GM04504 (cell line): Measurements from ENCODE around the gene KDR.
A peak's percentile ranks its signal among the peaks of the same experiment; 100 is the strongest.

Experiments used
- DNase-seq: peaks from one replicate; pipeline ENCODE4 v3.0.0-alpha.2; 2012; ENCODE audit warnings: low read depth

KDR gene

DNA sequence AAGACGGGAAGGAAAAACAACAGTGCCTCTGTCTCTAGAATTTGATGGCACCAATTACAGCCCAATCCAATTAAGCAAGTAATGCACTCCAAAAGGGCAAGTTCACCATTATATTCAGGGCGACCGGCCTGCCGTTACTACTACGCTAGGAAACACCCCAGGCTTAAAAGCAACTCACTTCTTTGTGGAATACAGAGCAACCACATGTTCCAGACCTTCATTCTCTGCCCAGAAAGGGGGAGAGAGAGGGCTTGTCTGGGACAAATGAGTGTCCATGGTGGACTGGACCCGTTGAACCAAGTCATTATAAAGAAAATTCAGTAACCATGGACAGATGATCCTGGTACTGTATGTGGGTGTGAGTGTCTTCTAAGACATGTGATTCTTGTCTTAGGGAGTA lies 1.6 kb downstream of the KDR start:
- no peak for DNase-seq

- no peak for DNase-seq
These were observed 3.2 kb downstream of the KDR start for GRCh38 chr4:55122235-55122634.

GRCh38 chr4:55121246-55121645 lies 4.1 kb downstream of the KDR start:
- DNase-seq, result no peak

GRCh38 chr4:55118397-55118796 lies 7.0 kb downstream of the KDR start:
- no peak for DNase-seq

GRCh38 chr4:55117511-55117910 lies 7.9 kb downstream of the KDR start:
- no peak for DNase-seq

DNA sequence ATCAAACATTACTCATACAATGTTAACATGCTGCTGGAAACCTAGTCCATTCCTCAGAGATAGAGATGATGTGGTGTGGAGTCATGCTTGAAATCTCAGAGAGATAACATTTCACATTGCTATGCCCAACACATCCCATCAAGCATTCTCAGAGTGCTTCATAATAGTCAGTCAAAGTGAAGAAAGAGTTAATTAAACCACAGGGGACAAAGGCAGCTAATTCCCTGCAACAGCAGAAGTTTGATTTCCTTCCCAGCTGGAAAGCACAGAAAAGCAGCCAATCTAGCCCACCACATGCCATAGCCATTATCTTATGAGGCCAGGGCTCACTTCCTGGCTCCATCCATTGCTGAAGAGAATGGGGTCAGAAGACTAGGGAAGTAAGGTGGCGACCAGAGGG lies 8.9 kb downstream of the KDR start:
- no peak for DNase-seq

GRCh38 chr4:55111601-55112000 lies 13.8 kb downstream of the KDR start:
- DNase-seq, result no peak

GRCh38 chr4:55110131-55110530 lies 15.3 kb downstream of the KDR start:
- DNase-seq, result no peak

DNA sequence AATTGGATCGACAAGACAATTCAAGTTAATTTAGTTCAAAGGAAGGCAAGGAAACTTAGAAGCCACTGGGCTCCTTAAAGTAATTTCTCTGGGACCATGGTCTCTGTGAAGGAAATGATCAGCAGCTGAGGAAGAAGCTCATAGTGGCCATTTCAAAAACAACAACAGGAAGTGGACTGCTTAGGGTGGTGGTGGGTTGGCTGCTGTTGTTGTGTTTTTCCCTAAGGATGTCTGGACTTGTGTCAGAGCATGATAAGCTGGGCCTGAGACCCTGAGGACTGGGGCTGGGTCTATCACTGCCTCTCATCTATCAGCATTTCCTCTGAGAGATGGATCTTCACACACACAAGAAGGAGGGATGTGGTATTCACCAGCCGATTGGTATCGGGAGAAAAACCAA lies 18.3 kb downstream of the KDR start:
- no peak for DNase-seq

GRCh38 chr4:55103224-55103623 lies 22.2 kb downstream of the KDR start:
- DNase-seq, result no peak

GRCh38 chr4:55099816-55100215 lies 25.6 kb downstream of the KDR start:
- no peak for DNase-seq

DNA sequence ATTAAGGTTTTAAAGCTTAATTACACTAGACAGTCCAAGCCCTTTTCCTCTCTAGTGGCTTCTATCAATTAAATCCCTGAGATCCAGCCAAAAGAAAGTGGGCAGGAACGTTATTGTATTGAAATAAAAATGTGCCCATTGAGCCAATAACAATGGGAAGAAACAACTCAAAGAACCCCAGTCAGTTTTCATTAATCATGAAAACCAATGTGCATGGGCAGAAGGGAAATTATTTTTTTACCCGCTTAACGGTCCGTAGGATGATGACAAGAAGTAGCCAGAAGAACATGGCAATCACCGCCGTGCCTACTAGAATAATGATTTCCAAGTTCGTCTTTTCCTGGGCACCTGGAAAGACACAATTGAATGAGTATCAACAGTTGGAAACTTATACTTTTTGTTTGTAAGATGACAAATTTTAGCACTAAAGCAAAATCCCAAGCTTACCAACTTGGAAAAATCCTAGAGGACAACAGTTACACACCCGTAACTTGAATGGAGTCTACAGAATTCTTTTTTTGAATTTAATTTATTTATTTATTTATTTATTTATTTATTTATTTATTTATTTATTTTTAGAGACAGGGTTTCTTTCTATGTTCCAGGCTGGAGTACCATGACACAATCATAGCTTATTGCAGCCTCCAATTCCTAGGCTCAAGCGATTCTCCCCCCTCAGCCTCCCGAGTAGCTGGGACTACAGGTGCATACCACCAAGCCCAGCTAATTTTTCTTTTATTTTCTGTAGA lies 26.8 kb downstream of the KDR start:
- DNase-seq, result no peak

GRCh38 chr4:55096619-55097018 lies 28.8 kb downstream of the KDR start:
- no peak for DNase-seq

GRCh38 chr4:55096045-55096444 lies 29.4 kb downstream of the KDR start:
- no peak for DNase-seq

DNA sequence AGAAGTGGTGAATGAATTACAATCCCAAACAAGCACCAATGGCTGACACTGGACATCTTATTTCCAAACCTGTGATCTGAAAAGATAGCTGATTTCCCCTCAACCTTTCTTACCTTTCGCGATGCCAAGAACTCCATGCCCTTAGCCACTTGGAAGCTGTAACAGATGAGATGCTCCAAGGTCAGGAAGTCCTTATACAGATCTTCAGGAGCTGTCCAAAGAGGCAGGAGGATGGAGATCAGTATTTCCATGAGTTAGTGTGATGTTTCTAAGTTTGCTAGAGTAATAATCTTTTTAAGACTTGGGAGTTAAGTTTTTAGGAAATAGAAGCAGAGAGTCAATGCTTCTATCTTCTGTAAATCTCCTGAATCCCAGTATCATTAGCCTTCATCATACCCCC lies 32.9 kb downstream of the KDR start:
- no peak for DNase-seq

DNA sequence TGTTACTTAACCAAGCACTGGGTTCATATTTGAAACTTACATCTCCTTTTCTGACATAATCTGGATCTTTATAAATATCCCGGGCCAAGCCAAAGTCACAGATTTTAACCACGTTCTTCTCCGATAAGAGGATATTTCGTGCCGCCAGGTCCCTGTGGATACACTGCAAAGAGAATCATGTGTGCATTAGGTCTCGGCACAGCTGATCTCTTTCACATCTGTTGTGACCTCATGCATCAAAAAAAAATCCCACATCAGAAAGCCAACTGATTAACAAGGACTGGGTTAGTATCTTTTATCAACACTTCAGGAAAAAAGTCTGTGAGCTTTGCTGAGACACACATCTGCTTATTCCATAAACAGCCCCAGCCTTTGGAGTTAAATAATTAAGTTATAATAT lies 35.5 kb downstream of the KDR start:
- no peak for DNase-seq

DNA sequence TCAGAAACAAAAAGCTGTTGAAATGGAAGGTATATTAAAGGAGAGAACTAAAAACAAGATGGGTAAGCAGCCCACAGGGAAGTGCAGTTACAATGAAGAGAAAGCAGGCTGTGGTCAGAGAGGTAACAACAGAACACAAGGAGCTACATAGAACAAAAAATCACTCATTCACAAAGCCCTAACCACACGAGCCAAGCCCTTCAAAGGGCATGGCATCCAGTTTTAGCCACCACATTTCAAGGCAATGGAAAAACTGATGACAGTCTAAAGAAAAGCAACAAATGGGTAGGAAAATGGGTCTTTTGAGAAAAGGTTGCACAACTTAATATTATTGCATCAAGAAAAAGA lies 37.5 kb downstream of the KDR start:
- DNase-seq, result no peak

GRCh38 chr4:55087009-55087912 lies 38.1 kb downstream of the KDR start:
- DNase-seq, result no peak

DNA sequence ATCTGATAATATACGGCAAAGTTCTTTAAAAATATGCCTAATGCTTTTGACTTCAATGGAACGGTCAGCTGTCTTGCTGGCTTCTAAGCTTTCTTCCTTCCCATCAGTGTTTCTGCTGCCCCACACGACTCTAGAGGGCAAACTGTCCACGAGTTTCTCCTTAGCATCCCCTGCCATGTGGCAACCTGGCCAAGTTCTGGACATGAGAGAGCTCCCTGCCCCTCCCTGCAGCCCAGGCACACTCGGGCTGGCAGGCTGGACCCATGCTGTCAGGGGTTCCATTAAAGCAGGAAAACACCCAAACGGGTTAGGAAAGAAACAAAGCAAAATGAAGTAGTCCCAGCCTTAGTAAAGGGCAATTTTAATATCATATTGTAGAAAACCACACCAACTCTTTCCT lies 38.8 kb downstream of the KDR start:
- DNase-seq, result no peak

DNA sequence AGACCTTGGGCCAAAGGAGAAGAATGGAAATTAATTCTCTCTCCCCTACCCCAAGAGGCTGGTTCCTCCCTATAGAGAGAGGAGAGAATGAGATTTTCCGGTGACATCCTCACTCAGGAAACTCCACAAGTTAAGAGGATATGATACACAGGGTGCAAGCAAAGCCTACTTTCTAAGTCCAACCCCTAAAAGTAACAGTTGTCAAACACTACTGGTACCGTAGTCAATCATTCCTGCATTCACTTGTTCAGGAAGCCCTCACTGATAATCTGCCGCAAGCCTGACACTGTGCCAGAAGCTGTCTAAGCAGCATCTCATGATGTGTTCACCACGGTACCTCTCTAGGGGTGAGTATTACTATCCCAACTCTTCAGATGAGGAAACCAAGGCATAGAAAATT lies 41.7 kb downstream of the KDR start:
- no peak for DNase-seq

GRCh38 chr4:55082756-55083155 lies 42.6 kb downstream of the KDR start:
- DNase-seq, result no peak

DNA sequence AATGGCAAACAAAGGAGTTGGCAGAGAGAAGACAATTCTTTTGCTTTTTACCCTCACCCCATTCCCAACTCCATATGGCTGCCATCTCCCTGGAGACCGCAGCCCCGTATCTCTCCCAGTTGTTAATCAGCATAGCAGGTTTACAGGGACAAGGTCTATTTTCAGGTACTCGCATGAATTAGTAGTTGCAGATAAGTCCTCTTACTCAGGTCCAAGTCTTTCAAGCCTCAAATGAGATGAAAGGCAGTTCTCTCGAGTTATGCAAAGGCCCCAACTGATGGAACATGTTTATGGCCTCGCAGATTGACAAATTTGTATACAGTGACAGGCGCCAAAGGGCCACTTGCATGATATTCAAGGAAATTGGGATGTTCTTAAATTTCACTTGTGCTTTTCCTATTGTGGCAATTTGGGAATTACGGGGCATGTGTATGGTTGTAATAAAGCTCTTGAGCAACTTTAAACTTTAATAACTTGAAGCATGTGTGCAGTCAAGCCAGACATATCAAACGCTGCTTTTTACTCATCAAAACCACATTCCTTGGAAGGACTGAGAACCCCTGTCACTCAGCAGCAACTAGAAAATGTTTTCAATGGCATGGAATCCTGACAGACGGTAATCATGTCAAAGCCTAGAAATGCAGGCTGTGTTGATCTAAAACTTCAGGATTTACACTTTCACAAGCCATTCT lies 45.1 kb downstream of the KDR start:
- peak; percentile 24 for DNase-seq
